A673 (cell line): ENCODE results near the gene WRAP53. TPM values are rescaled to one million over a fixed set of nuclear protein-coding genes. Genes with fewer than 3 reads are reported as not detected.

ENCODE experiments used
- BruUV-seq: library from RNA; stranded (reverse); fragments of 400-500 nt; replicated peaks from 2 replicates; lab custom pipeline; 2021; lab: Mats Ljungman, UMichigan
- CTCF ChIA-PET: fragments of 300-600 bp; sonication (Branson Sonifier 250); formaldehyde crosslinking; loops from one replicate; lab custom pipeline; 2022; ENCODE audit warnings: antibody characterized with exemption; lab: Charles Lee
- POLR2A ChIA-PET: fragments of 300-600 bp; sonication (Branson Sonifier 250); formaldehyde crosslinking; loops from one replicate; lab custom pipeline; 2022; ENCODE audit warnings: antibody characterized with exemption; ENCODE audit not compliant: low non-redundant PET; lab: Charles Lee
- DNase-seq: peaks from one replicate; pipeline ENCODE4 v3.0.0-alpha.2; 2015; ENCODE audit warnings: low spot score
- H3K27ac ChIP-seq: fragments of 200-600 bp; sonication (generic); 2 replicates; pipeline ENCODE4 v1.5.1; 2016; ENCODE audit warnings: mixed run types, low read depth, mild to moderate bottlenecking, mixed read lengths, antibody characterized with exemption, low read length; ENCODE audit not compliant: poor library complexity, severe bottlenecking
- H3K27me3 ChIP-seq: fragments of 200-600 bp; sonication (generic); replicated peaks from 2 replicates; pipeline ENCODE4 v1.6.1; 2017; ENCODE audit warnings: mixed run types, low read depth, mild to moderate bottlenecking, mixed read lengths, antibody characterized with exemption, low read length; ENCODE audit not compliant: insufficient read depth, poor library complexity
- H3K36me3 ChIP-seq: fragments of 200-600 bp; sonication (generic); 2 replicates; pipeline ENCODE4 v1.6.1; 2016; ENCODE audit warnings: mixed run types, mild to moderate bottlenecking, mixed read lengths, antibody characterized with exemption, low read length; ENCODE audit not compliant: insufficient read depth, poor library complexity, severe bottlenecking
- H3K4me1 ChIP-seq: fragments of 200-600 bp; sonication (generic); 2 replicates; pipeline ENCODE4 v1.6.1; 2017; ENCODE audit warnings: mixed run types, mild to moderate bottlenecking, mixed read lengths, antibody characterized with exemption, low read length; ENCODE audit not compliant: insufficient read depth, poor library complexity, severe bottlenecking
- H3K4me3 ChIP-seq: fragments of 200-600 bp; sonication (generic); 2 replicates; pipeline ENCODE4 v1.5.1; 2016; ENCODE audit warnings: low read depth, mixed run types, mild to moderate bottlenecking, mixed read lengths, low read length; ENCODE audit not compliant: poor library complexity, severe bottlenecking
- H3K9me3 ChIP-seq: fragments of 200-600 bp; sonication (generic); 2 replicates; pipeline ENCODE4 v1.6.1; 2016; ENCODE audit warnings: mixed run types, low read depth, mild to moderate bottlenecking, mixed read lengths, antibody characterized with exemption, low read length; ENCODE audit not compliant: poor library complexity, severe bottlenecking
- CTCF ChIP-seq: fragments of 300-800, 200-600 bp; sonication (generic); conservative IDR thresholded peaks from 2 replicates; pipeline ENCODE4 v1.5.1; 2017; ENCODE audit warnings: low read depth, mild to moderate bottlenecking, antibody characterized with exemption, low read length, moderate library complexity, mixed read lengths
- EZH2 ChIP-seq: fragments of 200-600 bp; sonication (generic); IDR thresholded peaks from 2 replicates; pipeline ENCODE4 v1.6.1; 2017; ENCODE audit warnings: borderline replicate concordance, low read depth, mild to moderate bottlenecking, mixed read lengths, antibody characterized with exemption, low read length; ENCODE audit not compliant: poor library complexity, severe bottlenecking
- intact Hi-C: fragments of 100-400 bp; cut with micrococcal nuclease; formaldehyde crosslinking; loops from one replicate; pipeline ENCODE4 v1.10.0; 2022; ENCODE audit not compliant: unreplicated experiment
- total RNA-seq: library from RNA; stranded (reverse); gene quantifications from 2 replicates; pipeline ENCODE4 v1.2.3, GENCODE V29; 2021

WRAP53 gene
- total RNA-seq, 1 experiment from 2014 or later, result 42.2 TPM

- TF ChIP-seq CTCF (no peak), EZH2 (no peak)
These were observed 43.5 kb upstream of the WRAP53 start for GRCh38 chr17:7644775-7645174.

DNA sequence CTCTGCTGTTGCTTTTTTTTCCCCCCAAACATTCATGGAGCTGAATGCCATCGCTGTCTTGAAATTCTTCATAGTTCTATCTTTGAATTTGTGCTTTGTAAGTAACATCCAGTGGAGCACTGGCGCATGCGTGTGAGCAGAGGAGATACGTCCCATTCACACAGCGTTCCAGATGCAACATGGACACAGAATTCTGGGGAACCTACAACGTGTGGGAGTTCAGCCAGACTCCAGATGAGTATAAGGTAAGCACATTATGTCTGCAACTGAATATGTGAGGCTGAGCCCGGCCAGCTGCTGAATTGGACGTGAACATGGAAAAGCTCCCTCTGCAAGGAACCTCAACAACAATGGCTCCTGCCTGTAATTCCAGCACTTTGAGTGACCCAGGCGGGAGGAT is 41.8 kb upstream of the WRAP53 start:
- Histone ChIP-seq H3K9me3 (no peaks in the 10 kb centered on the region), H3K4me1 (no peaks in the 10 kb centered on the region), H3K27me3 (peaks cover under 1% of the 10 kb centered on the region), H3K4me3 (no peak overlapping the region), H3K27ac (no peak overlapping the region), H3K36me3 (no peaks in the 10 kb centered on the region)
- TF ChIP-seq EZH2 (no peak), CTCF (no peak)
- intact Hi-C loops, result no loop called here
- ChIA-PET CTCF (interaction anchor here (0.7 kb wide), 1 partner anchor 48 kb away, joined by 9 read pairs; no protein-coding TSS in a partner anchor), POLR2A (no interaction called here)
- BruUV-seq, result no TSS peak
- DNase-seq, result no peak

More at GRCh38 chr17:7644775-7645174, 43.5 kb upstream of the WRAP53 start:
- no peaks in the 10 kb centered on the region for H3K27me3 ChIP-seq
- H3K4me3 ChIP-seq, result no peak overlapping the region
- intact Hi-C loops, result no loop called here
- H3K27ac ChIP-seq, result no peak overlapping the region
- H3K36me3 ChIP-seq, result no peaks in the 10 kb centered on the region
- ChIA-PET CTCF (no interaction called here), POLR2A (no interaction called here)
- H3K9me3 ChIP-seq, result no peaks in the 10 kb centered on the region
- H3K4me1 ChIP-seq, result no peaks in the 10 kb centered on the region
- BruUV-seq, result no TSS peak
- no peak for DNase-seq

- intact Hi-C loops, result no loop called here
- ChIA-PET POLR2A (no interaction called here), CTCF (interaction anchor here (0.7 kb wide), 1 partner anchor 47 kb away, joined by 9 read pairs; no protein-coding TSS in a partner anchor)
- Histone ChIP-seq H3K27ac (no peak overlapping the region), H3K4me1 (no peaks in the 10 kb centered on the region), H3K9me3 (no peaks in the 10 kb centered on the region), H3K36me3 (no peaks in the 10 kb centered on the region), H3K27me3 (peaks cover 6% of the 10 kb centered on the region), H3K4me3 (no peak overlapping the region)
- no peak for TF ChIP-seq EZH2
- no peak for TF ChIP-seq CTCF
- no TSS peak for BruUV-seq
- DNase-seq, result no peak
These were observed 41.3 kb upstream of the WRAP53 start for GRCh38 chr17:7647018-7647417.
